K562 (cell line): ENCODE data around the gene MPDZ.

Experiments used
- CHD1 ChIP-seq: fragments of 200-600 bp; sonication (generic); IDR thresholded peaks from one replicate; pipeline ENCODE4 v1.6.1; 2012; ENCODE audit warnings: mild to moderate bottlenecking, moderate library complexity, low read length, inconsistent platforms
- KDM5B ChIP-seq: fragments of 200-600 bp; sonication (generic); IDR thresholded peaks from 2 replicates; pipeline ENCODE4 v1.6.1; 2012; ENCODE audit warnings: low read depth, mild to moderate bottlenecking, moderate library complexity, low read length, control low read depth, inconsistent platforms; ENCODE audit not compliant: insufficient replicate concordance
- POLR2AphosphoS5 ChIP-seq: IDR thresholded peaks from 2 replicates; pipeline ENCODE4 v1.6.1; 2011; ENCODE audit warnings: mild to moderate bottlenecking, low read depth, low read length, moderate library complexity; ENCODE audit not compliant: control insufficient read depth, insufficient read depth
- RNF2 ChIP-seq: sonication (generic); IDR thresholded peaks from 2 replicates; pipeline ENCODE4 v1.6.1; 2016
- TF ChIP-seq, protein P1 (sequence below): fragments of 250-450 bp; sonication (Bioruptor Pico); IDR thresholded peaks from 2 replicates; pipeline ENCODE4 v1.5.0; 2021; ENCODE audit warnings: mild to moderate bottlenecking, moderate library complexity

DNA sequence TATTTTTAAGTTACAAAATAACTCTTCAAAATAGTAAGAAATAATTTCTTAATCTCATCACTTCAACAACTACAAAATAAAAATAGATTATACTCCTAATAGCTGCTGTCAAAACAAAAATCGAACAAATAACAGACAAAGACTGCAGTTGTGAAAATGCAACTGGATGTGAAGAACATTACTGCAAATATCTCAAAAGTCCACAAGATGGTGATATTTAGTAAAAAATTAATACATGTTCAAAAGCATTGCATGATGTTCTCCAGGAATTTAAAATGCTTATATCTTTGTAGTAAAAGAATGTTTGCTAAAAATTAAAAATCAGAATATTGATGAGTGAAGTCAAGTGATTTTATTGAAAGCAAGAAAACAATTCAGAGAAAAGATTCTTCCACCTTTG is 66.2 kb downstream of the MPDZ start:
- TF ChIP-seq CHD1: no peak
- TF ChIP-seq RNF2: no peak
- no peak for TF ChIP-seq KDM5B
- TF ChIP-seq, protein P1, sequence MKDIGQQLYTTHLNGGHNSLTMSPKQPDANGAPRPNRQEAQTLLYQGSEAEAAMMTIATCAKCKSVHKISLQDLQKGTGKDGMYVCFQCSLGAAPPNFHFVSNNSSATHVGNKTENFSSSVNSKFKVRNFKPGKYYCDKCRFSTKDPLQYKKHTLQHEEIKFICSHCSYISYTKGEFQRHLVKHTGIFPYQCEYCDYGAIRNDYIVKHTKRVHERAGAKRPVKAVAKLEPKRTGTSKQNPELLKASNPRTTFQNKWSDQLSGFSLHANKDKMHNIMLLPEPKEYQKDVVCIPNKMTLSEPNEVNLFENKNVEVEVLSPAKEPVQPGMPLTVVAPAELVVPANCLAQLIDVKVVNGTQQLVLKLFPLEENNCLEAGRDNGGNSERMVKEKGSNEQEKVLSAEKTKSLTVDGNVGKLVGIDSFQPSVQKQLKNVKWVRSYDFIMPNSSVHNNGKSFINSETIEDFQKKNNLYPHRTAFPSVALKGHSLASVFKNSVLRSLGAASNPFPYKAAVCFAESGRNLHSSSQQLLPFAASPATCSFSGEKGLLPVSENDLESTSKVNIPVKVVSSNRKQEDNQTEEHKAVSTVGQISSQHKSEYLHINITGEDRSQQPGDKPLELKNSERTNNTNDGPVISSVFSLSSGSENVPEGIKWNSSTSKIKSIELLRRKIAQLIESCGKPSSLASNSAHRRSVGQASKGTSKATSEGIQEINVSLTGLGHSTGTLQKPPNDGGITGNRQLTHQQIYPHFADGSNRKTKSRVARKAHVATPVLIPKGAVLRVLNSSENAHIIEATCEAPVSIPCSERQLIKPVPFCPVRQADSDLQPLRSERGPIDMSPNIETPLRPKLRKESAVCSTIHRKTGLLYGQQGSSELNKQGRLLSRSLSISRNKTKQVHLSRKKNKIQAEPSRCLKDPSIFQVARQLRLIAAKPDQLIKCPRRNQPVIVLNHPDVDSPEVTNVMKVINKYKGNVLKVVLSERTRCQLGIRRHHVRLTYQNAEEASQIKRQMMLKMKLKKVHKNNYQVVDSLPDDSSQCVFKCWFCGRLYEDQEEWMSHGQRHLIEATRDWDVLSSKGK (CRISPR knock-in tag): no peak
- no peak for TF ChIP-seq POLR2AphosphoS5
